Measurements from ENCODE around the gene PALMD.

PALMD gene

GRCh38 chr1:99655376-99655775, 9.5 kb downstream of the PALMD start:
- no peak overlapping the region for H3K4me3 ChIP-seq
- no peak overlapping the region for H3K27ac ChIP-seq

- H3K27ac ChIP-seq = peak overlapping the region in 14 of 21 experiments; percentile 1 to 68 (median 44)
- H3K4me3 ChIP-seq = no peak overlapping the region
Measured at GRCh38 chr1:99656701-99657100, 10.8 kb downstream of the PALMD start.

GRCh38 chr1:99657213-99658030, 11.5 kb downstream of the PALMD start:
- H3K27ac ChIP-seq = peak overlapping the region in 15 of 21 experiments; percentile 8 to 68 (median 49)
- H3K4me3 ChIP-seq = no peak overlapping the region

- peak overlapping the region in 13 of 21 experiments; percentile 3 to 68 (median 49) for H3K27ac ChIP-seq
- no peak overlapping the region for H3K4me3 ChIP-seq
Measured at GRCh38 chr1:99658031-99658290, 12.0 kb downstream of the PALMD start.

- Histone ChIP-seq H3K27ac (peak overlapping the region in 18 of 21 experiments; percentile 58 to 86 (median 74)), H3K4me3 (no peak overlapping the region)
Measured at GRCh38 chr1:99659755-99660210, 13.9 kb downstream of the PALMD start.

GRCh38 chr1:99660496-99660895, 14.6 kb downstream of the PALMD start:
- H3K27ac ChIP-seq = peak overlapping the region in 18 of 21 experiments; percentile 58 to 86 (median 74)

GRCh38 chr1:99661780-99662179, 15.9 kb downstream of the PALMD start:
- Histone ChIP-seq H3K4me3 (no peak overlapping the region), H3K27ac (peak overlapping the region in 17 of 21 experiments; percentile 0 to 82 (median 65))

More at GRCh38 chr1:99660496-99660895, 14.6 kb downstream of the PALMD start:
- H3K4me3 ChIP-seq = no peak overlapping the region

GRCh38 chr1:99662539-99663080, 16.7 kb downstream of the PALMD start:
- H3K4me3 ChIP-seq = no peak overlapping the region
- H3K27ac ChIP-seq = peak overlapping the region in 18 of 21 experiments; percentile 0 to 82 (median 60)

- no peak overlapping the region for H3K4me3 ChIP-seq
- H3K27ac ChIP-seq = peak overlapping the region in 16 of 21 experiments; percentile 2 to 82 (median 55)
Measured at GRCh38 chr1:99663501-99663900, 17.6 kb downstream of the PALMD start.

- Histone ChIP-seq H3K27ac (no peak overlapping the region), H3K4me3 (no peak overlapping the region)
Measured at GRCh38 chr1:99665212-99665611, 19.3 kb downstream of the PALMD start.

GRCh38 chr1:99669376-99669775, 23.5 kb downstream of the PALMD start:
- no peak overlapping the region for H3K4me3 ChIP-seq
- no peak overlapping the region for H3K27ac ChIP-seq

GRCh38 chr1:99669821-99670220, 23.9 kb downstream of the PALMD start:
- H3K4me3 ChIP-seq = no peak overlapping the region
- H3K27ac ChIP-seq = no peak overlapping the region

GRCh38 chr1:99670583-99670982, 24.7 kb downstream of the PALMD start:
- Histone ChIP-seq H3K4me3 (no peak overlapping the region), H3K27ac (no peak overlapping the region)

- no peak overlapping the region for H3K4me3 ChIP-seq
- H3K27ac ChIP-seq = peak overlapping the region in 1 of 21 experiments; percentile 32
Measured at GRCh38 chr1:99672038-99672437, 26.1 kb downstream of the PALMD start.

GRCh38 chr1:99672530-99673213, 26.8 kb downstream of the PALMD start:
- Histone ChIP-seq H3K4me3 (no peak overlapping the region), H3K27ac (peak overlapping the region in 1 of 21 experiments; percentile 32)

GRCh38 chr1:99673315-99673714, 27.4 kb downstream of the PALMD start:
- Histone ChIP-seq H3K27ac (peak overlapping the region in 1 of 21 experiments; percentile 25), H3K4me3 (no peak overlapping the region)

GRCh38 chr1:99674115-99675064, 28.5 kb downstream of the PALMD start:
- no peak overlapping the region for H3K4me3 ChIP-seq
- peak overlapping the region in 2 of 21 experiments; percentile 25 to 28 for H3K27ac ChIP-seq

- peak overlapping the region in 1 of 21 experiments; percentile 16 for H3K27ac ChIP-seq
- H3K4me3 ChIP-seq = no peak overlapping the region
Measured at GRCh38 chr1:99675292-99675691, 29.4 kb downstream of the PALMD start.

- H3K4me3 ChIP-seq = no peak overlapping the region
- H3K27ac ChIP-seq = no peak overlapping the region
Measured at GRCh38 chr1:99675994-99676393, 30.1 kb downstream of the PALMD start.

All from skin epidermis (tissue), 12 donors.